HCEC 1CT (cell line): Measurements from ENCODE around the gene ZCCHC14.
A peak's percentile ranks its signal among the peaks of the same experiment; 100 is the strongest.
"Not testable (repeated sequence)": the region's sequence is repeated elsewhere in the genome, so short reads cannot be mapped to it uniquely, and the experiment has no call there.

Experiments
- DNase-seq: peaks from one replicate; pipeline ENCODE4 v3.0.0-alpha.2; 2017

Gene ZCCHC14

DNA sequence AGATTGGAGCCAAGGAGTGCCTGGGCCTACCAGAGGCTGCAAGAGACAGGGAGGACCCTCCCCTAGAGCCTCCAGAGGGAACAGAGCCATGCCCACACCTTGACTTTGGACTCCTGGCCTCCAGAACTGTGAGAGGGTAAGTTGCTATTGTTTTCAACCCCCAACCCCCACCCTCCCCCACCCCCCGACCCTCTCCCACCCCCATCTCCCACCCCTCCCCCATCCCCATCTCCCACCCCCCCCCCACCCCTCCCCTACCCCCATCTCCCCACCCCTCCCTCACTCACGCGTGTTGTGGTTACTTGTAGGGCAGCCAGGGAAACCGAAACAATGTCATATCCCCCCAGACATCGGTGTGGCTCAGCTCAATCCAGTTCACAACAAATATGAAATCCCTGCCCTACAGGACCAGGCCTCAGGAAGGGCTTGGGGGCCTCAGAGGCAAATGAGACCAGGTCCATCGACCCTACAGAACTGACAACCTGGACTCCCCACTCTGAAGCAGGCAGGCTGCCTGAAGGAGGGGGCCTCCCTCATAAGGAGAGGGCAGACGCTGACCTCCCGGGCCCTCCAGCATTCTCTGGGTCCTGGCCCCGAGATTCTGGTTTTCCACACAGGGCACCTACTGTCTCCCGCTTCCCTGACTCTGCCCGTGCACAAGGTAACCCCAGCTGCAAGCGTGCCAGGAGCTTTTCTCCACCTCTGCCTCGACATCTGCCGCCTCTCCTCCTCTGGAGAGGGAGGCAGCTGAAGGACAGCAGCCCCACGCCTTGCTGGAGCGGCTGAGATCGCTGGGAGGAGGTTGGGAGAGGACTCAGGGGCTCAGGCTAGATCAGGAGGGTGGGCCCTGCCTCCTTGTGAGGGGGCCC is 3.0 kb upstream of the ZCCHC14 start:
- DNase-seq = no peak

DNA sequence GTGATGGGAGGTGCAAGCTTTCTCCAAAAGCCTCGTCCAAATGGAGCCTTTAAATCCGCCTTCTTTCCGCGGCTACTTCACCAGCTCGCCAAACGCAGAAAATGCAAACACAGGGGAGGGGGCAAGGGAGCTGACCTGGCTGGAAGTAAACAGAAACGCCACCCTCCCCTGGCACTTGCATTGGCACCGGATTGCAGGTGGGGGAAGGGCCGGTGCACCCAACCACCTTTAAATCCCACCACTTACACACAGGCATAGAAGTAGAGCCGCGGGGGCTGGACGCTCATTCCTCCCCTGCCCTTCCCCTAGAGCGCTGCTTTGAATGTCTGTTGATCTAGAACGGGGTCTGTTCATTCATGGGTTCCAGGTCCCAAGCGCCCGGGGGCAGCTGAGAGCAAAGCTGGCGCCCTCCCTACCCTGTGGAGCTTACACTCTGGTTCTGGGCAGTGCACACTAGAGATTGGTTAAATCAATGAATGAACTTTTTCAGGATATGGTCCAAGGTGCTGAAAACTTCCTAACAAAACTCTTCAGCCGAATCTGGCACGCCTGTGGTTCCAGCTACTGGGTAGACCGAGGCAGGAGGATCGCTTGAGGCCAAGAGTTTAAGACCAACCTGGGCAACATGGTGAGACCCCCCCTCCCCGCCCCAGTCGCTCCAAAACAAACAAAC is 920 bp upstream of the ZCCHC14 start:
- no peak for DNase-seq

DNA sequence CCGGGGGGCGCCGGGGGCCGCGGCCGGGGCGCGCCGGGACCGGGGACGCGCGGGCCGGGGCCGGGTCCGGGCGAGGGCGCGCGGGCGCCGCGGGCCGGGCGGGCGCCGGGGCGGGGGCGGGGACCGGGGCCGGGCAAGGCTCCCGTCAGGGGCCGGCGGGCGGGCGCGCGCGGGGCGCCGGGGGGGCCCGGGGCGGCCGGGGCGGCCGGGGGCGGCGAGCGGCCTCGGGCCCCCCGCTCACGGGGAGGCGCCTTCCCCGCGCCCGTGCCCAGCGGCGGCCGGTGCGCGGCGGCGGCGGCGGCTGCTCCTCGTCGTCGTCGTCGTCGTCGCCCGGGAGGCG is 563 bp downstream of the ZCCHC14 start:
- no peak for DNase-seq

DNA sequence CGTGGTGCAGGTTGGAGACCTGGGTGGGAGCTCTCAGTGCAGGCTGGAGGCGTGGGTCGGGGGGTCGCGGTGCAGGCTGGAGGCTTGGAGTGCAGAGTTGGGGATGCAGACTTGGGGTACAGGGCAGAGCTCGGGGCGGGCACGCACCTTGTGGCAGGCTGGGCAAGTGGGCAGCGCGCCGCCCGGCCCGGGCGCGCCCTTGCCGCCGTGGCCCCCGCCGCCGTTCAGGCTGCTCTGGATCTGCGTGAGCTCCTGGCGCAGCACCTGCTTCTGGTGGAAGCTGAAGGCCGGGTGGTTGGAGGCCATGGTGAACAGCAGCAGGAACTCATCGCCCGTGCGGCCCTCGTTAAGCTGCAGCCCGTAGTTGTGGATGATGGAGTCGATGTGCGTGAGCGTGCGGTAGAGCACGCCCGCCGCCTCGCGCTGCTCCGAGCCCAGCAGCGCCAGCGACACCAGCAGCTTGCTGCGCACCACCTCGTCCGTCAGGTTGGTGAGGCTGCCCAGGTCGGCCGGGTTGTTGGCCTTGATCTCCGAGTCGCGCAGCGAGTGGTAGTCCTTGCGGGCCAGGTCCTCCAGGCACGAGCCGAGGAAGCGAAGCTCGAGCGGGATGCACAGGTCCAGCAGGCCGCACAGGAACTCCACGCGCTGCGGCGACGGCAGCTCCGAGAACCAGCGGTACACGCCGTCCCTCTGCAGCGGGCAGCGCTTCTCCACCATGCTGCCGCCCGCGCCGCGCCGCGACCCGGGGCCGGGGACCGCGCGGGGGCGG is 1.1 kb downstream of the ZCCHC14 start:
- peak; percentile 16 for DNase-seq

DNA sequence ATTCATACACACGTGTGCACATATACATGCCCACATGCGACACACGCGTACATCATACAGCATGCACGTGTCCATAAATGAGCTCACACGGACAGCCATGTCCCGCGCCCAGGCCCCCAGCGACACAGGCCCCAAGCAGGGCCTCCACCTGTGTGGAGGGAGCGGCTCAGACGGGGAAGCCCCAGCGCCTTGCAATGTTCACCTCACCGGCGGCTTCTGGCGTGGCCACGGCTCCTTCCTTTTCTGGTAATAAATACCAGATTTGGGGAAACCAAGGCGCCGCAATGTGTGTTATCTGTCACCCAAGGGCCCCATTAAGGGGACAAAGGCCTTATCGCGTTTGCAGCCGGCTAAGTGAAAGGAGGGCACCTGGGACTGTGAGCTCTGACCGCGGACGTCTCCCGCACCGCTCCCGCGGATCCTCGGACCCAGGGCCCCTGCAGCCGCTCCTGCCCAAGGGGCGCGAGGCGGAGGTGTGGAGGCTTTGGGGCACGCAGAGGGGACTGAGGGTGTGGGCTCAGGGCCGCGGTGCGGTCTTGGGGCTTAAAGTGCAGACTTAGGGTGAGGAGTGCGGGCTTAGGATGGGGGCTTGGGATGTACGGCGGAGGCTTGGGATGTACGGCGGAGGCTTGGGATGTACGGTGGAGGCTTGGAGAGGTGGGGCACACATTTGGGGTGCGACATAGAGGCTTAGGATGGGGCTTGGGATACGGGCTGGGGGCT is 1.9 kb downstream of the ZCCHC14 start:
- DNase-seq = not testable (repeated sequence)

DNA sequence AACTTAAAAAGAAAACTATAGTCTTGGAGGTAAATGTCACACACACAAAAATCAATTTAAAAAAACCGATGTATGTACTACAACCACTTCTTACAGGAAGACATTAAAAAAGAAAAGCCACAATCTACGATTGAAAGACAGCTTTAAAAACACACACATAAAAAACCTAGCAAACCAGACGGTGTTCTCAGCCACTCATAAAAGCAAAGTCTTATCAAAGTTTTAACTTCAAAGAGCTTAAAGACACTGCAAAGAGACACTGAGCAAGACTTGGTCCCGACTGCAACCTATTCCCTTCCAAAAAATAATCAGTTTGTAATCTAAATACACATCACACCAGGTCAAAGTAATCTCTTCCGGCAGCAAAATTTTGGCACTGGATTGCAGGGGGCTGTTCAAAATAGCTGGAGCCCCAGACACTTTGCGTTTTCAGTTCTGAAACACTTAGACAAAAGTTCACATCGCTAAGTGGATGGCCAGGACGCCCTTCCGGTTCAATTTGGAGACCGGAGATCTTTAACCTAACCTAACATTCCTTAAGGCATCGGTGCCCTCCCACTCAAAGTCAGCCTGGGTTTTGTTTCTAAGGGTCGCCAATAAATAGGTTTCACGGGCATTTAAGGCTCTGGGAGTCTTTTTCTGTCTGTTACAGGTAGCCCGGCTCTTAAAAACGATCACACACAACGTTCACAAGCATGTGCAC is 2.6 kb downstream of the ZCCHC14 start:
- DNase-seq = no peak

DNA sequence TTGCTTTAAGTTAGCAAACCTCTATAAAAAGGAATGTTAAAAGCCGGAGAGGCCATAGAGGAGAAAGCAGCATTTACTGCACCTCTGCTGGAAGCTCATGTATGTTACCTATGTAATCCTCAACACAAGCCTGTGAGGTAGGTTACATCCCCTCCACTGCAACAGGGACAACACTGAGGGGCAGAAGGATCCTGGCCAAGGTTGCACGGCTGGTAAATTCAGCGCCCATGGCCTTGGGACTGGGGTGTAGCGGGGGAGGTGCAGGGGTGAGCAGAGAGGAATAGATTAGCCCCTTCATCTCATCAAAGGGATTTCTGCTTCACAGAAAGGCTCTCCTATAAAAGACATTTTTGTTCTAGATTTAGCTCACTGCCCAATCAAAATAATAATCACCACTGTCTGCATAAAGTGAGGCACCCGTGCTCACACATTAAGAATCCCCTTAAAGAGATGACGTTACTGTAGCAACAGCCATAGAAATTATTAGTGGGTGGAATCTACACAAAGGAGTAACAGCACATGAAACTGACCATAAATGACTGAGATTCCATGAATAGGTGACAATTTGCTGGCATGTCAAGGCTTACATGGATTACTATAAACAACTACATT is 3.3 kb downstream of the ZCCHC14 start:
- no peak for DNase-seq

DNA sequence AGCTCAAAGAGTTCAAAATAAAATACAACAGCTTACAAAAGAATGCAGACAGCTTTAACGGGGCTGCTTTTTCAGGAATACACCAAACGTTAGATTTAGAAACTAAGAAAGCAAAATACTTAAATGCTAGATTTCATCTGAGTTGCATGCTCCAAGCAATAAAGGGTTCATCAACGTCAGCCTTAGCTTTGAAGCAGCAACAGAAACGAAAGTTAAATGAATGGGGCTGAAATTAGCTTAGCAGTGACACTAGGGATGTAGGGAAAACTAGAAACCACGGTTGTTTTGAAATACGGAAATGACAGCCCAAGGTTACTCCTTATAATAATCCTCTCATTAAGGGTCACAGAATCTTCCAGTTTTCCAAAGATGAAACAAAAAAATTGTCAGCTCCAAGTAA is 3.9 kb downstream of the ZCCHC14 start:
- DNase-seq = not testable (repeated sequence)

DNA sequence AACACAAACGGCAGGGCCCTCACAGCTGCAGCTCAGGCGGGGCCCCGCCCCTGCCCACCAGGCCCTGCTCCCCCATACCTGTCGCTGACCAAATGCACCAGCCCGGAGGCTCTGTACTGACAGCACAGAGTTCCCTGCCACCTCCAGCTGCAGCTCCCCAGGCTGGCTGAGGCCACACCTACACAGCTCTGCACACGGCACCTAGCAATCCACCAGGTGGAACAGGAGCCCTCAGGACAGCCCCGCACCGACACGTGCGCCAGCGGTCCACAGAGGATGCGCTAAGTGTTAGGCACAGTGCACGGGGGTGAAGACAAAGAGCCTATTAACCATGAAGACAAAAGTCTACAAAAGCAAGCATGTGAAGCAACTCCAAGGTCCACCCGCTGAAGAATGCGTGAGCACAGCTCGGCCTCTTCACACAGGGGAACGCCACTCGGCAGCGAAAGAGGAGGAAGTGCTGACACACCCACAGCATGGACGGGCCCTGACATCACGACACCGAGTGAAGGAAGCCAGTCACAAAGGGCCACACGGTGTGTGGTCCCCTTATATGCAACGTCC is 5.4 kb downstream of the ZCCHC14 start:
- DNase-seq = no peak

DNA sequence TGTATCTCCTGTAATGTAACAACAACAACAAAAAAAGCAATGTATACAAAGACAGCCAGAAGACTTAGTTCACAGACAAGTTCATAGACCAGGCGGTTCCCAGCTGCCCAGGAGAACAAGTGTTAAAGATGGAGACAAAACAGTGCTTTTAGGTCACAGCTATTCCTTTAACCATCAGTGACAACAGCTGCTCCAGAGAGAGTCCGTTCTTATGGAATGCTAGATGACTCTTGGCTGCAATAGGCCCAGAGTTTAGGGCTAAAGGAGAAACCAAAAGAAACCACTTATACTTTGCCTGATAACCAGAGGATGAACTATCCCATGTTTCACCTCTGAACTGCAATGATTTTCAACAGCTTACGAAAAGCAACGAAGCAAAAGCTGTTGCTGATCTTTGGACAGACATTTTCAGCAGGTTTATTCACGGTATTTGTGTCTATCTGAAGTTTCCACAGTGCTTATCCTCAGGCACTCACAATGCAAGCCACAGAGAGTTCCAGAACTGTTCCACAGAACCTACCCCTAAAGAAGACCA is 6.0 kb downstream of the ZCCHC14 start:
- DNase-seq = no peak

DNA sequence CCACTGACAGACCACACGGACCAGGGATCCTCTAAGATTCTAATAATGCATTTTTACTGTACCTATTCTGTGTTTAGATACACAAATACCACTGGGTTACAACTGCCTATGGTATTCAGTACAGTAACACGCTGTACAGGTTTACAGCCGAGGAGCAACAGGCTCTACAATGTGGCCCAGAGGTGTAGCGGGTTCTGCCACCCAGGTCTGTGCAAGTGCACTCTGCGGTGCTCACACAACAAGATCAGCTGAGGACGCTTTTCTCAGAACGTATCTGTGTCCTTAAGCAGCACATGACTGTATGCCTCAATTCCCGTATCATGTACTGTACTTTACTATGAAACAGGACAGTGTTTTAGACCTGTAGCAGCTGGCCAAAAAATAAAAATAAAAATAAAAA is 6.5 kb downstream of the ZCCHC14 start:
- DNase-seq = no peak

DNA sequence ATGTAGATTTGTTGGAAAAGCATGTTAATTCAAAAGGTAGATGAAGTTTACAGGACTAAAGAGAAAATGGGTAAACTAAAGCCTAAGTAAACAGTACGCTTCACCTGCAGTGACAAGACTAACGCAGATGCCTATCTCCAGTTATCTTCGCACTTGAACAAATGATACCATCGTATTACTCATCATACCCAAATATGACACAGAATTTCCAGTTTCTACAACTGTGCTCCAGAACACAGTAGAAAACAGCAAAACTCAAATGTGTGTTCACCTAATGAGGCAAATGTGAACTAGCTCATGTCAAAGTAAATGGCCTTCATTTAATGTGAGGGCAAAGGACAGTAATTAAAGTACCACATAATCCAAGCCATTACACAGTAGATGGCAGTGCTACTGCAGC is 7.0 kb downstream of the ZCCHC14 start:
- not testable (repeated sequence) for DNase-seq

DNA sequence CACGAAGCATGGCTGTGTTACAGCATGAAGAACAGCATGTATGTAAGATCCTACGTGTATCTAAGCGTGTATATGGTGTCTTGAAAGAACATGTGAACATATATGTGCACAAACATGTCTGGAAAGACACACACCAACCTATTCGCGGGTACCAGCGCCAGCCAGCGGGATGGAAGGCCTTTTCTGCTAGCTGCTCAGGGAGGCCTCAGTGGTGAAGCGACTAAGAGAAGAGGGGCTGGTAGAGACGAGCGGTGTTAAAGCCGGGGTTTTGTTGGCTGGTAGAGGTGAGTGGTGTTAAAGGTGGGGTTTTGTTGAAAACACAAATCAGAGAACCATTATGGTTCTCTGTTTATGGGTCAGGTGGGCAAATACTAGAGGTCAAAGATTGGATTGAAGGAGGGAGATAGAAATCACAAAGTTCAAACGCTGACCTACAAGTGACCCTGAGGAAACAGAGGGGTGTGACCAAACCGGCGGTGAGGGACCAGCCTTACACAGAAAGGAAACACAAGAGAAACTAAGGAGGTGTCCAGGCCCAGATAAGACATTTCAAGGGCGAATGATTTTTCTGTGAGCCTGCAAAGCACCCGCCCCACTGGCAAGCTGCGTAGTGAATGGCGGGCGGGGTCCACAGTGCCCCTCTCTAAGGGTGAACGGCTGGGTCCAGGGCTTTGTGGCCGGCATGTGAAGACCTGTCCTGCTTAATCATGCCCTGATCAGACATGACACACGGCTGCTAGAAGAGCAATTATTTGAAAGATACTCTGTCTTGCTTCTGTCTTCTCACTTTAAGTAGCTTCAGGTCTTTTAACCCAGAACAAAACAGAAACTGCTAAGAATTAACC is 8.1 kb downstream of the ZCCHC14 start:
- no peak for DNase-seq

DNA sequence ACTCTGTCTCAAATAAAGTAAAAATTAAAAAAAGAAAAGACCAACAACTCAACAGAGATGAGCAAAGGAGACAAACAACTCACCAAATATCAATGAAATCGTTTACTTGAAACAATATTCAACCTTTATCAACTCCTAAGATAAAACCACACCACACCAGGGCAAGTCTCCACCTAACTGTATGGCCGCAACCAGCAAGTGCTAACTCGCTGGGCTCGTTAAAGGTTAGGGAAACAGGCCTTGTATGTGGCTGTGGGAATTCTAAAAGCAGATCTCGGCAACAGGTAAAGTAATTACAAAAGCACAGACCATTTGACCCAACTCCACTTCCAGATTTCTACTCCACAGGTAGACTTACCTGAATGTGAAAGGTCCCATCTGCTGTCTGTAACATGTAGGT is 9.3 kb downstream of the ZCCHC14 start:
- DNase-seq = no peak

DNA sequence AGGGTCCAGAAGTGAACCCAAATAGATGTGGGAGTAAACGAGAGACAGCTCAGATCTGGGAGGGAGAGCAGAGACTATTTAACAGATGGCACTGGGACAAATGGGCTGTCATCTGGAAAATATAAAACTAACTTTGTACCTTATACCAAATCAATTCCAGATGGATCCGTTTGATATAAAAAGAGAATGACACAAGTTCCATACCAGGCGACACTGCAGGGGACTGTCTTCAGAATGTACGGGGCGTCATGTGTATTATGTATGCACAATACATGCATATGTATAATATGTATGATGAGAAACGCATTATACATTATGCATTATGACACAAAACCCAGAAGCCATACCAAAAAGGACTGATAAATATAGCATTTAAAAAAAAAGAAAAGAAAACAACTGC is 10.2 kb downstream of the ZCCHC14 start:
- not testable (repeated sequence) for DNase-seq

DNA sequence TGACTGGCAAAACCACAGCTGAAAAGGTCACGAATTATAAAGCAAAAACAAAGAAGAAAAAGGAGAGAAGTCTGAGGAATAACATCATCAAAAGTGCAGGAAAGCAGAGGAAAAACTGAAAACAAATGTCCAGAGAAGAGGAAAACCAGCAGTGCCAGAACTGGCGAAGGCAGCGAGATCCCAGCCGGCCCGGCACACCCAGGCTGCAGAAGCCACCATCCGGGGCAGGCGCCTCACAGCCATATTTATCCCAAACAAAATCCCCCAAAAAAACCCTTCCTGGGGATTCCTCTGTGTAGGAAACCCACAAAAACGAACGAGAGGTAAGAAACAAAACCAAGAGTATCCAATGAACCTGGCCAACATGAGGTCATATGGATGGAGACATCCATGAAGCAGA is 10.6 kb downstream of the ZCCHC14 start:
- no peak for DNase-seq

DNA sequence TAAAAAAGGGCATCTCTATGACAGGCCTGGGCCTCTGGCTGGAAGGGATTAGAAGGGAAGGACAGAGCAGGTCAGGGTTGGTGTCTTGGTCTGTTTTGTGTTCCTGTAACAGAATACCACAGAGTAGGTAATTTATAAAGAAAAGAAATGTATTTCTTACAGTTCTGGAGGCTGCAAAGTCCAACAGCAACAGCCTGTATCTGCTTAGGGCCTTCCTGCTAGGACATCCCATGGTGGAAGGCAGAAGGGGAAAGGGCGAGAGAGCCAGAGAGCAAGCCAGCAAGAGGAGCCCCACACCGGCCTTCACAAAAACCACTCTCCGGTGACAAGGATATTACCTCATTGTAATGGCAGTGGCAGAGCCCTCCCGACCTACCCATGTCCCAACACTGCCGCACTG is 11.1 kb downstream of the ZCCHC14 start:
- not testable (repeated sequence) for DNase-seq

DNA sequence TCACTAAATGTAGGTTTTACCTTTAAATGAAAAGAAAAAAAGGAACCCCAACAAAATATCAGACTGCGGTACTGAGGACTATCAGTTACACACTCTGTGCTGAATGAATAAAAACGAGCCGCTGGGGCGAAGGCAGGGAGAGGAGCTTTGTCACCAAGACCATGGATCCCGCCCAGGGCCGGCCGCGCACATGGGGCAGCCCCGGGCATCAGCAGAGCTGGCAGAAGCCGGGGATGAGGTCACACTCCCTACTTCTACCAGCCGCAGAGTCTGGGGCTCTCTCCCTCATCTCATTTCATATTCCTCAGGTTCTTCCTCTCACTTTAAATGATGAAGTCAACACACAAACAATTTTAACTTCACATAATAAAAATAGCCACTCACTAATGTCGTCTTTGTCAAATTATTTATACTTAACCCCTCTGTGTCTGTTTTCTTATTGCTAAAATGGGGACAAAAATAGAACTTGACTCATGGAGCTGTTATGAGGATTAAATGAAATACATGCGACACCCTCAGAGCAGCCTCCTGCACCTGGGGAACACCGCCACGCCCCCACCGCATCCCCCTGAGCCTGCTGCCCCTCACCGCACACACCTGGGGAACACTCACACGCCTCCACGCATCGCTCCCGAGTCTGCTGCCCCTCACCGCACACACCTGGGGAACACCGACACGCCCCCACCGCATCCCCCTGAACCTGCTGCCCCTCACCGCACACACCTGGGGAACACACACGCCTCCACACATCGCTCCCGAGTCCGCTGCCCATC is 15.4 kb downstream of the ZCCHC14 start:
- DNase-seq = not testable (repeated sequence)

DNA sequence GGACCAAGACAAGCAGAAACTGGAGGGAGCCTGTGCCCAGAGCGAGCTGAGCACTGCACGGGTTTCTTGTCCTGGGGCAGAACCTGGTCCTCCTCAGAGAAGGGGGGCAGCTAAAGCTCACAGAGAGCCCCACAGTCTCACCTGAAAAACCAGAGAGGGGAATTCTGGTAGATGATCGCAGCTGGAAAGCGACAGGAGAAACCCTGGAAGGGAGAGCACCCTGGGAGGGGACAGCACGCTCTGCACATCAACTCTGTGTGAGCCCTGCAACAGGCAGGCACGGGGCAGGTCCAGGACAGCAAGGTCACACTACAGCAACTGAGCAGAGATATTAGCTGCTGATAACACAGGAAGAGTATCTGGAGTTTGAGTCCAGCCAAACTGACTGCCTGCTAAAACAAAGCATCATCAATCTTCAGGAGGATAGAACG is 18.2 kb downstream of the ZCCHC14 start:
- no peak for DNase-seq

DNA sequence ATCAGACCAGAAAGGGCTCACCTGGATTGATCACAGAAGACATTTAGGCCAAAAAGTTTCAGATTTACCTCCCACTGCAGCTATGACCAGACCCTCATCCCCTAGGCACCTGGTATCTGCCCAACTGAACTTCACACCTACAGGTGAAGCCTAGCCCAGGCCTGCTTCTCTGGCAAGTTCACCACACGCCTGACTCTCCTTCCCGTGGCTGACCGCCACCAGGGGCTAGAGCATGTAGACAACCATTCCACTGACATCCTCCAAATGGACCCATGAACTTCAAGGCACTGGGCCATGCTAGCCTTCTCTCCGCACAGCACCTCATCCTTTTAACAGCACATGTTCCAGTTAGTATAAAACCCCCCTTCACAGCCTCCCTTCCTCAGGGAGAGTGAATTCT is 18.8 kb downstream of the ZCCHC14 start:
- DNase-seq = no peak
